K562 treated with DMSO at 1 percent for 12 hours (cell line): ENCODE results near the gene ZNF581. TPM values are rescaled to one million over a fixed set of nuclear protein-coding genes. Genes with fewer than 3 reads are reported as not detected.

Experiments
- total RNA-seq: library from RNA; unstranded; fragments of 300-600 nt; gene quantifications from 2 replicates; pipeline ENCODE4 v1.2.3, GENCODE V29; 2022; ENCODE audit not compliant: insufficient read depth

The ZNF581 gene, protein sequence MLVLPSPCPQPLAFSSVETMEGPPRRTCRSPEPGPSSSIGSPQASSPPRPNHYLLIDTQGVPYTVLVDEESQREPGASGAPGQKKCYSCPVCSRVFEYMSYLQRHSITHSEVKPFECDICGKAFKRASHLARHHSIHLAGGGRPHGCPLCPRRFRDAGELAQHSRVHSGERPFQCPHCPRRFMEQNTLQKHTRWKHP
- 52.7 and 54.9 TPM in 2 replicates for total RNA-seq

DNA sequence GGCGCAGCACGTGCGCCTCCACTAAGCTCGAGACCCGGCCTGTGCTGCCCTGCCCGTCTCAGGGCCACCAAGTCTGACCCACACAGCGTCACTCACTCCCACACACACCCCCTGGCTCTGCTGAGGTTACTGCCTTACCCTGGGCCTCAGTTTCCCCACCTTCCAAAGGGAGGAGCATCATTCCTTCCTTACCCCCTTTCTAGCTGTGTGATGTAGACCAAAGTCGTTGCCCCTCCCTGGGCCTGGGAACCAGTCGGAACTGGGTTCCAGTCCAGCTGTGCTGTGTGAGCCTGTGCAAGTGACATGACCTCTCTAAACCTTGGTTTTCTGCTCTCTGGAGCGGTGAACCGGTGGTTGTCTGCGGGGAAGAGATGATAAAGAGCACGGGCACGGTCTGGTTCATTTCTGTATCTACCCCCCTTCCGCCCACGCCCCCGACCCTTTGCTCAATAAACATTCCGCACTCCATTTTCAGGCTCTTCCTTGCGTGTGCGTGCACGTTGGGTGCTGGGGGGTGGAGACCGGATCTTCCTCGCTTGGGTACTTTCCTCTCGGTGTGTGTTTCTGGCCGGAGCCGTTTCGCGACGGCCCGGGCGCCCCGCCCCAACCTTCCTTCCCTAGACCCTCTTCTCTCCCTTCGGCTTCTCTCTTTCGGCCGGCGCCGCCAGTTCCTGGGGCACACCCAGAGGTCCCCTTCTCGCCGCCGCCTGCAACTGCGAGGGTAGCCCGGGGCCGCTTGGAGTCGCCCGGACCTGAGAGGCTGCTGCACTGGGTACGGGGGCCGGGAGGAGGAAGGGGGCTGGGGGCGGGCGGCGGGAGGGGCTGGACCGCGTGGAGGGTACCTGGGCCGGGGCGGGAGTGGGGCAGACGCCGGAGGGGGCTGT, at the start of gene ZNF581:
TSS of gene ZNF581 (plus strand) at position 647 of the 884 bp plus-strand sequence. CDS start 923 bp downstream, outside the sequence.

DNA sequence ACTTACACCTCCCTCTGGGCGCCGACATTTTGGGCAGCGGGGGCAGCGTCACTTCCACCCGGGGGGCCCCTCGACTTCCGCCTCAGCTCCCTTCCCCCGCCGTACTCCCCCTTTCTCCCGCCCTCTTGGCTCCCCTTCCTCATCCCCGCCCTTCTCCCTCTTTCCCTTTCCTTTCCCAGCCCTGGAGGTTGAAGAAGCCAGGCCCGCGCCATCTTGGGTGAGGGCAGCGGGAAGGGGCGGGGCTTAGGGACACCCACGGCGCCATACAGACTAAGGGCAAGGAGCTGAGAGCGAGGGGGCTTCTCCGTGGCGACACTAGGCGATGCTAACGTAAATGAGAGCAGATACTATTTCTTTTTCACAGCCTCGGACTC, 44.0 kb upstream of the ZNF581 start, which contains the start of gene FIZ1:
TSS of gene FIZ1 (minus strand) at position 50 of the 374 bp plus-strand sequence. CDS start 1,652 bp downstream, outside the sequence.

DNA sequence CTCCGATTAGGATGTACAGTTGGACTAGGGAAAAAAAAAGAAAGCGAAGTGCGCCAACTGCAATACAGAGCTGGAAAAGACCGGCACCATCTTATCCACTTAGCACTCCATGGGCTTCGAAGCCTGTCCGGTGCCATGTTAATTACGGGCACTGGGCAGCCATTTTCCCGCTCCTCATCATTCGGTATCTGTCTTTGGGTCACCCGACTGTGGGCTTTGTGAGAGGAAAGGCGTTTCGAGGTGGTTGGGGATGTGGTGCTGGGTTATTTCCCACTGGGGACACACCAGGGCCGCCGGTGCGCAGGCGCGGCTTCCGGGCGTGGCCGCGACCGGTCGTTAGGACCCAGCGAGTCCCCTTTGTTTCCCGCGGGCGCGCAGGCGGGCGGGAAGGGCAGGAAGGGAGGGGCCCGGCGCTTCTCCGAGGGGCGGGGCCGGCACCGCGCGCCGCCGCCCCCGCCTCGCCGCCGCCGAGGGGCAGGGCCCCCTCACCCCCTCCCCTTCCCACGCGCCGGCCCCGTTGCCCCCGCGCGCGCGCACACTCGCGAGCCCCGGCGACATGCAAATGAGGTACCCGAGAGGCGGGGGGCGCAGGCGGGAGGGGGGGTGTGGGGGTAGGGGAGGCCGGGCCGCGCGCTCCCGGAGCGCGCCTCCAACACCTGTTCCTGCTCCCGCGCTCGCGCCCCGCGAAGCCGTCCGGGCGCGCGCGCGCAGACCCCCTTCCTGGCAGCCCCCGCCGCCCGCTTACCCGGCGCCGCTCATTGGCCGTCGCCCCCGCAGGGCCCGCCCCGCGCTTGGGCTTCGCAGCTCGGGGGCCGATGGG, 43.4 kb upstream of the ZNF581 start, which contains the start of gene ZNF524:
TSS of gene ZNF524 (plus strand) at position 447 of the 820 bp plus-strand sequence. CDS start 1,825 bp downstream, outside the sequence.

DNA sequence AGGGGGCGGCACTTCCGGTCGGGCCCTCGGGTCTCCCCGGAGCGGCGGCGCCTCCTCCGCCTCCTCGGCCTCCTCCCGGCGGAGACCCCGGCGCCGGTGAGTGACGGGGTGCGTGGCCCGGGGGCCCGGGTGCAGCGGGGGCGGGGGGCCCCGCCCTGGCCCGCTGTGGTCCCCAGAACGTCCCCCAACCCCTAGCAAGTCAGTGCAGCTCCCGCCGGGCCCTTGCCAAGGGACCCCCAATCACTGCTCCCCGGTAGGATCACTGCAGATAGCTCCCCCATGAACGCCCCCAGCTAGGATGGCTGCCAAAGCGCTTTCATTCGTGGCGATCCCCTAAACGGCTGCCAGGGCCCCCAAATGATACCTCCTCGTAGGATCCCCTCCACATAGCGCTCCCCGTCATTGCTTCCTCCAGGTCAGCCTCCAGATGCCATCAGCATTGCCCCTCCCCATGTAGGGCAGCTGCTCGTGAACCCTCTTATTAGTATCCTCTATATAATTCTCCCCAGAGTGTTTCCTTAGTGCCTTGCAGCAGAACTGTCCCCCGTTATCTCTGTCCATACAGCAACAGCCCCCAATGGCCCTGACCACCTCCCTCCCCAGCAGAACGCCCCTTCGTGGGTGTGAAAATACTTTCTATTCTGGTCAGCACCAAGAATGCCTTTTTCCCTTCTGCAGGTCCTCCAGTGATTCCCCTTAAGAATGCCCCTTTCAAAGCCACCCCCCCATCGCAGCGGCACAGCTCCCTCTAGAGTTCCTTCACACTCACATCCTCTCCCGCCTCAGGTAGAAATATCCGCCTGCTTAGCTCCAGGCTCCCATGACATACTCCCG, 37.6 kb upstream of the ZNF581 start, which contains the start of gene ZNF865:
TSS of gene ZNF865 (plus strand) at position 11 of the 834 bp plus-strand sequence. CDS start 7,972 bp downstream, outside the sequence.

DNA sequence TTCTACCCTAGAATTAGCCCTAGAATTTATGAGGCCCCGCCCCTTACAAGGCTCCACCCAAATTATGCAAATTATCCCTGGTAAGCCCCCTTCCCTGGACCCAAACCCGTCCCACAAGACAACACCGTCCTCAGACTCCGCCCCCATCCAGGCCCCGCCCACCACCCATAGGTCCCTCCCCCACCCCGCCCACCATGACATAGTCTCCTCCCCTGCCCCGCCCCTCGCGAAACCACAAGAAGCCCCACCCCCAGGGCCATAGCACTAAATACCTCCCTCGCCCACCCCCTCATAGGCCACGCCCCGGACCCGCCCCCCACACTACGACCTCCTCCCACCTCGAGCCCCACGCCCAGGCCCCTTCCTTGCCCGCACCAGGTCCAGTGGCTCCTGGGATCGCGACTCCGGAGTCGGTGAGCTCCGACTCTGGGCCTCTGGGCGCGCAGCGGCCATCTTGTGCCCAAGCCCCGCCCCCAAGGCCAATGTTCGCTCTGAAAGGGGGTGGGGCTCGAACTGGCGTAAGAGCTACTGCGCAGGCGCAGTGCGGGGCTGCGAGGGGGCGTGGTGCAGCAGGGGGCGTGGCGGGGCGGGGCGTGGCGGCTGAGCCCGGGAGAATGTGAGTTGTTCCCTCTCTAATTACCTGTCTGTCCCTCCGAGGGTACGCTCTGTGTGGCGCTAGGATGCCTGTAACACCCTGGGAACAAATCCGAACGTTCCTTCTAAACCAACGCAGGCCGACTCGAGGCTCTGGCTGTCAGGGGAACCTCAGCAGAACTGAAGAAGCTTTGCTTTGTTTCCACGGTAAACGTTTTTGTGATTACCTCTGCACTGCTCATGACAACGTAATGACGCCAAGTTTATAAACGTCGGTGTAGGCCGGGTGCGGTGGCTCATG, 19.1 kb upstream of the ZNF581 start, which contains the start of gene ZNF784:
TSS of gene ZNF784 (minus strand) at position 458 of the 895 bp plus-strand sequence. CDS start at position 453, 5 bp downstream.

DNA sequence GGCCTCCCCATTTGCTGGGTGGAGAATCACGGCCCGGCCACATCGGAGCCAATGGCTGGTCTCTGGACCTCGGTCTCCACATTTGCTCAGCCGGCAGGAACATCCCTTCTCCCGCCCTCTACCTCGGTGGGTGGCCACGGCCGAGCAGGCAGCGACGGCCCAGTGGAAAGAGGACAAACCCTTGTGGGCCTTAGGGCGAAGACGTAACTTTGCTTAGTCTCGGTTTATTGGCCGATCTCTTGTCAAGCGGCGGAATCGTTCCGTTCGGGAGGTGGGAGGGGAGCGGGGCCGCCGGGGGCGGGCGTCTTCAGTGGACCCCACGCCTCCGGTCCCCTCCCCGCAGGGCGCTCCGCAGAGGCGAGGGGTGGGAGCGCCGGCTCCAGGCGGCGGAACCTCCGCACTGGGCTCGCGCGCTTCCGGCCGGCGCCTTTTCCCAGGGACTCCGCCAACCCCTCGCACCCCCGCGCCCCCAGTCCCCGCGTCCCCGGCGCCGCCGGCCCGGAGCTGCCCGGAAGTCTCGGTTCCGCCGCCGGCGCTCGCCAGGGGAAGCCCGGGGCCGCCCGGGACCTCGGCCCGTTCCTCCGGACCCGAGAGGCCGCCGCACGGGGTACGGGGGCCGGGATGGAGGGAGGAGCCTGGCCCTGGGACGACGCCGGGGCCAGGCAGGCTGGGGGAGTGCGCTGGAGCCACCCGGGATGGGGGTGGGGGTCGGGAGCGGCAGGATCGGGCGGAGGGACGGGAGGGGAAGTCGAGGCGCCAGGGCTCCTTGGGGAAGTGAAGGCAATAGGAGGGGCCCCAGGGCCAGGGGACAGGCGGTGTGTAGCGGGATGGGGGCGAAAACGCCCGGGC, 2.6 kb upstream of the ZNF581 start, which contains the start of gene ZNF580:
TSS of gene ZNF580 (plus strand) at position 426 of the 849 bp plus-strand sequence. CDS start 1,507 bp downstream, outside the sequence.

DNA sequence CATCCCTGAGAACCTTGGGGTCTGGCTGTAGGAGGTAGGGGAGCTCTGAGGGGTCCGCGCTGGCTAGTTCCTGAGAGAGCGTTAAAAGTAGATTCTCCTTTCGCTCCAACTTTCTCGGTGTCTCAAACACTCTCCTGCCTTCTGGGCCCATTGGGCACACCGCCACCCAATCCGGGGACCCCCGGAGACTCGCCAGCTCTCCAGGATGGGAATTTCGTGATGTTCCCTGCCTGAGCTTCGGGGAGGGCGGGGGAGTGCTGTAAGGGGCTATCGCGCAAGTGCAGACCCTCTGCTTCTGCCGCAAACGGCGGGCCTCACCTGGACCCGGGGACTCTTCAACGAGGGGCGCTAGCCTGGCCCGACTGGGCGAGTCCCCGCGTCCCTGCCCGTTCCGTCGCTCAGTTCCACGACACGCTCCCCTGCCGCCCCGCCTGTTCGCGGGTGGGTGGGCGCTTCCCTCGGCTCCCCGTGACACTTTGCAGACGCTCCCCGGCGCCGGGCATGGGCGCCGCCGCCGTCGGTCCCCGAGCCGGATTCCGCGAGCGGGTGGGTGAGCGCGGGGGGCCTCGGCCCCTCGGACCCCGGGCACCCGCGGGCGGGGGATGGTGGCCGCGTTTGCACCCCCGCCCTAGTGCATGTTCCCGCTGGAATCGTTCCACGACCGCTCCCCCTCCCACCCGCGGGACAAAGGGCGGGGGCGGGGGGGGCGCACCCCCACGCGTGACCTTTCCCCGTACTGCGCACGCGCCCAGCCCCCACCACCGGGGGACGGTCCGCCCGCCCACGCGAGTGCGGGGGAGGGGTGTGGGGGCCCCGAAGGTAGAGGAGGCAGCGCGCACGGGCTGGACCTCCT, 4.5 kb downstream of the ZNF581 start, which contains the start of gene CCDC106:
TSS of gene CCDC106 (plus strand) at position 481 of the 853 bp plus-strand sequence. CDS start 835 bp downstream, outside the sequence.

DNA sequence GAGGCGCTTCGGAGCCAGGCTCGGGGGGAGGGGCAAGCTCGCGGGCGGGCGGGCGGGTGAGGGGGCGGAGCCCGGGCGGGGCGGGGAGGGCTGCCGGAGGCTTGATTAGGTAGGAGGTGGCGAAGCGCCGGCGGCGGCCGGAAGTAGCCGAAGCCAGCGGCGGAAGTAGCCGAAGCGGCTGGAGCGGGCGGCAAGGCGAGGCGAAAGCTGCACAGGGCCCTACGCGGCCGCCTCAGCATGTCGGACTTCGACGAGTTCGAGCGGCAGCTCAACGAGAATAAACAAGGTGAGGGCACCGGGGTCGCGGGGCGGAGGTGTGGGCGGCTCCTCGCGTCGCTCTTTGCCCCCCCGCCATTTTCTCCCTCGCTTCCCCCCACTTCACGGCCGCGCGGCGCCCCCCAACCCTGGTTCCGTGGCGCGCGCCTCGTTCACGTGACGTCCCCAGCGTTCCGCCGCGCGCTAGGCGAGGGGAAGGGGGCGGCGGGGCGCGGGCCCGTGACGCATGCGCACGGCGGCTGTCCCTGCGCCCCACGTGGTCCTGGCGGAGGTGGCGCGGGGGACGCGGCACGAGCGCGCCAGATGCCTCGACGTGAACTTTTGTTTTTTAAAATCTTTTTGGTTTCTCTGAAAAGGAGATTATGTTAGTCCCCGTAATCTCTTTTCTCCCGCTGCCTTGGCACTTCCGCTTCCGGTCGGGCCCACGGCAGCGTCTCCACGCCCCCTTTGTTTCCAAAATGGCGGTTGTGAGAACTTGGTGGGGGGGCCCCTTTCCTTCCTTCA, 11.6 kb downstream of the ZNF581 start, which contains the start of gene U2AF2:
TSS of gene U2AF2 (plus strand) at position 168 of the 780 bp plus-strand sequence. CDS start at position 238, 70 bp downstream.

DNA sequence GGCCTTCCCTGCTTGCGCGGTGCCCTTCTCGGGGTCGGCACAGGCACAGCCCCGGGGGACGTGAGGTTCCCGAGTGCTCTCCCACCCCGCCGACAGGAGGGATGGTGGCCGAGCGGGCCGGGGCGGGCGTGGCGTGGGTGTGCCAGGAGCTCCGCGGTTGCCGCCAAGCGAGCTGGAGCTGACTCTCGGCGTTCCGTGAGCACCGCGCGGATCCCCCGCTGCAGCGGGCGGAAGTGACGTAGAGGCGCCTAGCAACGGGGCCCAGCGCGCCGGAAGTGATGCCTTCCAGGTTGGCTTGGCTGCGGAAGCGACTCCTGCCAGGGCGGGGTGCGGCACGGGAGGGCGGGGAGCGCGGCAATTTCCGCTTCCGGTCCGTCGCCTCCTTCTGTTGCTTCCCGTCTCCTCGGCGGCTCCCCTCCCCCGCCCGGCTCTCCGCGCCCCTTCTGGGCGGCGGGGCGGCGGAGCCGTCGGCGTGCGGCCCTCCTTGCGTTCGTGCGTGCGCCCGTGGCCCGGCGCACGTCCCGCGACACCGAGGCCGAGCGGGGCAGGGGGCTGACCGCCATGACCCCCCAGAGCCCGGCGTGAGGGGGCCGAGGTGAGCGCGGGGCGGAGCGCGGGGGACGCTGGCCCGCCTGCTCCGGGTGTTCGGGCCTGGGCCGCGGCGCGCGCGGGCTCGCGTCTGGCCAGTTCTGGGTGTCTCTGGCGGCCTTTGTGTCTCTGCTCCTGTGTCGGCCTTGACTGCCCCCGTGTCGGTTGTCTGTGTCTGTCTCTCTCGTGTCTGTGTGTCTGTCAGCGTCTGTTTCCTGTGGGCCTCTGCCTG, 31.6 kb downstream of the ZNF581 start, which contains the start of gene EPN1:
TSS of gene EPN1 (plus strand) at position 386 of the 820 bp plus-strand sequence. CDS start 3,402 bp downstream, outside the sequence.

Other genes with a start within 250 kb of the ZNF581 start
- 348 and 598 TPM in 2 replicates for gene UBE2S, start 235.9 kb upstream of the ZNF581 start, total RNA-seq
- 0.17 TPM in 1 of 2 replicates, not detected in the other for gene SHISA7, start 200.3 kb upstream of the ZNF581 start, total RNA-seq
- 50.7 and 69.5 TPM in 2 replicates for gene ISOC2, start 182.0 kb upstream of the ZNF581 start, total RNA-seq
- gene C19orf85, start 178.9 kb upstream of the ZNF581 start, total RNA-seq, result not detected in 2 replicates
- 6.1 and 15.4 TPM in 2 replicates for gene ZNF628, start 167.0 kb upstream of the ZNF581 start, total RNA-seq
- 25.8 and 60.9 TPM in 2 replicates for gene NAT14, start 158.5 kb upstream of the ZNF581 start, total RNA-seq
- 0.16 and 0.73 TPM in 2 replicates for gene SSC5D, start 155.2 kb upstream of the ZNF581 start, total RNA-seq
- not detected in 2 replicates for gene SBK2, start 106.5 kb upstream of the ZNF581 start, total RNA-seq
- not detected in 2 replicates for gene SBK3, start 98.1 kb upstream of the ZNF581 start, total RNA-seq
- 10.3 and 10.8 TPM in 2 replicates for gene ZNF579, start 62.8 kb upstream of the ZNF581 start, total RNA-seq
- 9.3 and 21.2 TPM in 2 replicates for gene FIZ1, start 44.1 kb upstream of the ZNF581 start, total RNA-seq
- 35.5 and 41.6 TPM in 2 replicates for gene ZNF524, start 43.4 kb upstream of the ZNF581 start, total RNA-seq
- gene ZNF865, start 38.0 kb upstream of the ZNF581 start, total RNA-seq, result 21.0 and 34.2 TPM in 2 replicates
- 7.7 and 8.9 TPM in 2 replicates for gene ZNF784, start 19.1 kb upstream of the ZNF581 start, total RNA-seq
- gene ZNF580, start 2.6 kb upstream of the ZNF581 start, total RNA-seq, result 39.0 and 52.0 TPM in 2 replicates
- gene CCDC106, start 4.6 kb downstream of the ZNF581 start, total RNA-seq, result 30.6 and 33.3 TPM in 2 replicates
- 112 and 145 TPM in 2 replicates for gene U2AF2, start 11.4 kb downstream of the ZNF581 start, total RNA-seq
- gene EPN1, start 31.6 kb downstream of the ZNF581 start, total RNA-seq, result 95.3 and 102 TPM in 2 replicates
- gene NLRP9, start 94.8 kb downstream of the ZNF581 start, total RNA-seq, result not detected in 2 replicates
- 1.9 and 3.0 TPM in 2 replicates for gene RFPL4A, start 115.4 kb downstream of the ZNF581 start, total RNA-seq
- gene RFPL4AL1, start 125.5 kb downstream of the ZNF581 start, total RNA-seq, result 1.5 TPM in 1 of 2 replicates, not detected in the other
- 0.92 and 1.9 TPM in 2 replicates for gene NLRP11, start 188.3 kb downstream of the ZNF581 start, total RNA-seq
- gene NLRP4, start 192.9 kb downstream of the ZNF581 start, total RNA-seq, result 2.2 and 2.4 TPM in 2 replicates